ENCODE results near the gene PIGA.

The PIGA gene

DNA sequence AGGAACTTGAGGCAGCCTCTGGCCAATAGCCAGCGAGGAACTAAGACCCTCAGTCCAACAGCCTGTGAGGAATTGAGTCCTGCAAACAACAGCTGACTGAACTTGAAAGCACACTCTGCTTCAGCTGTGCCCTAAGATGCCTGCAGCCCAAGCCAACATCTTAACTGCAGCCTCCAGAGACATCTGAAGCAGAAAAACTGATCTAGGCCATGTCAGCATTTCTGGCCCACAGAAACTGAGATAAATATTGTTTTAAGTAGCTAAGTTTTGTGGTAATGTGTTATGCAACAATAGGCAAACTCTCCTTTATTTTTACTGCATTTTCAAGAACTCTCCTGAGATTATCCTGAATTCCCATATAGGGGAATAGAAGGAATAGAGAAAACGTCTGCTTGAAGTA is 24.4 kb upstream of the PIGA start:
- H3K4me3 ChIP-seq (ENCODE audit: low read depth, low read length): no peak overlapping the region
- TF ChIP-seq, protein P1, sequence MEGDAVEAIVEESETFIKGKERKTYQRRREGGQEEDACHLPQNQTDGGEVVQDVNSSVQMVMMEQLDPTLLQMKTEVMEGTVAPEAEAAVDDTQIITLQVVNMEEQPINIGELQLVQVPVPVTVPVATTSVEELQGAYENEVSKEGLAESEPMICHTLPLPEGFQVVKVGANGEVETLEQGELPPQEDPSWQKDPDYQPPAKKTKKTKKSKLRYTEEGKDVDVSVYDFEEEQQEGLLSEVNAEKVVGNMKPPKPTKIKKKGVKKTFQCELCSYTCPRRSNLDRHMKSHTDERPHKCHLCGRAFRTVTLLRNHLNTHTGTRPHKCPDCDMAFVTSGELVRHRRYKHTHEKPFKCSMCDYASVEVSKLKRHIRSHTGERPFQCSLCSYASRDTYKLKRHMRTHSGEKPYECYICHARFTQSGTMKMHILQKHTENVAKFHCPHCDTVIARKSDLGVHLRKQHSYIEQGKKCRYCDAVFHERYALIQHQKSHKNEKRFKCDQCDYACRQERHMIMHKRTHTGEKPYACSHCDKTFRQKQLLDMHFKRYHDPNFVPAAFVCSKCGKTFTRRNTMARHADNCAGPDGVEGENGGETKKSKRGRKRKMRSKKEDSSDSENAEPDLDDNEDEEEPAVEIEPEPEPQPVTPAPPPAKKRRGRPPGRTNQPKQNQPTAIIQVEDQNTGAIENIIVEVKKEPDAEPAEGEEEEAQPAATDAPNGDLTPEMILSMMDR (IDR thresholded peaks at IDR 0.05; ENCODE audit: low read depth, low read length): no peak

DNA sequence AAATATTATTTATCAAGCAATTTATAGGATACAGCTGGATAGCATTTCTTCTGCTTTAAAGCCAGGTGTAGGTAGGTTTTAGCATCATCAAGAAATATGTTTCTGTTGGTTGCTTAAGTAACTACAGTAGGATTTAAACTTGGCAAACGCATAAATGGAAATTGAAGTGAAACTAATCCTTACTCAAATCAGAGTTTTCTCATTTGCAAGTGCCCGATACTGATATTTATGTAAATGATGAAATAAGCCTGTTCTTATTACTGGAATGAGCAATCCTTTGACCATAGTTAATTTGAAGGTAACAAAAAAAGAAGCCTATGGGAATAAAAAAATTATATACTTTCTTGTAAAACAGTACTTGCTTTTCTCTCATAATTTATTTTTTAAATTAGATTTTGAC is 23.2 kb upstream of the PIGA start:
- H3K4me3 ChIP-seq (ENCODE audit: low read depth, low read length): no peak overlapping the region
- TF ChIP-seq, protein P1 (IDR thresholded peaks at IDR 0.05; ENCODE audit: low read depth, low read length): no peak

DNA sequence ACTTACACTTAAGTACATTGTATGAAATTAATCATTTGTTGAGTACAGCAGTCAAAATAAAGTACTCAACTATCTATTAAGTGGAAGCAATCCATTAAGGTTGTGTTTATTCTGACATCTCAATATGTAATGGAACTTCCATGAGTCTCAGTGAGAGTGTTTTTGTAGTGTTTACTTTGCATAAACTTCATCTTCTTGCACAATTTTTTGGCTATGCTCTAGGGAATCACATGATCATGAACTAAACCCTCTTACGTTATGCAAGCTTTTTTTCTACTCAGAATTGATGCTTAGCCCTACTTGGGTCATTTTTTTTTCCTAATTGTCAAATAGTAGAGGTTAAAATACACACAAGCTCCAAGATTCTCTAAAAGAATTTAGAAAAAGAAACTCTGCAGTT is 21.1 kb upstream of the PIGA start:
- H3K4me3 ChIP-seq (ENCODE audit: low read depth, low read length): no peak overlapping the region
- TF ChIP-seq, protein P1 (IDR thresholded peaks at IDR 0.05; ENCODE audit: low read depth, low read length): no peak

DNA sequence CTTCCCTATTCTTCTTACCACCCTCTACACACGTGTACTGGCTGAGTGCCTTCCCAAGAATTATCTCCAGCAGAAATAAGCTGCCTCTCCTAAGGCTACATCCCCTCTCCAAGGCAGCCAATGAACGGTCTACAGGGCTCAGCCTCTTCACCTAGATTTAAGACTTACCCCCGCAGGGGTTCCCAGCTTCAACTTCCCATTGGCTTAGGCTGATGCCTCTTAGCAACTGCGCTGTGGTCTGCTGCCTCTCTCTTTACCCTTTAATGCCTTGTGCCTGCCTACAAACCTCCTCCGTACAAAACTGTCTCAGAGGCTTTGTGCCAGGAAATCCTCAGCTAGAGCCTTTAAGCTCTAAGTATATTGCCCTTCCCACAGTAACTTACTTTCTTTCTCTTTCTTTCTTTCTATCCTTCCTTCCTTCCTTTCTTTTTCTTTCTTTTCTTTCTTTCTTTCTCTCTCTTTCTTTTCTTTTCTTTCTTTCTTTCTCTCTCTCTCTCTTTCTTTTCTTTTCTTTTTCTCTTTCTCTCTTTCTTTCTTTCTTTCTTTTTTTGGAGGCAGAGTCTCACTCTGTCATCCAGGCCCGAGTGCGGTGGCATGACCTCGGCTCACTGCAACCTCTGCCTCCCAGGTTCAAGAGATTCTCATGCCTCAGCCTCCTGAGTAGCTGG is 15.1 kb upstream of the PIGA start:
- no peak overlapping the region for H3K4me3 ChIP-seq (ENCODE audit: low read depth, low read length)
- TF ChIP-seq, protein P1 (IDR thresholded peaks at IDR 0.05; ENCODE audit: low read depth, low read length): no peak

DNA sequence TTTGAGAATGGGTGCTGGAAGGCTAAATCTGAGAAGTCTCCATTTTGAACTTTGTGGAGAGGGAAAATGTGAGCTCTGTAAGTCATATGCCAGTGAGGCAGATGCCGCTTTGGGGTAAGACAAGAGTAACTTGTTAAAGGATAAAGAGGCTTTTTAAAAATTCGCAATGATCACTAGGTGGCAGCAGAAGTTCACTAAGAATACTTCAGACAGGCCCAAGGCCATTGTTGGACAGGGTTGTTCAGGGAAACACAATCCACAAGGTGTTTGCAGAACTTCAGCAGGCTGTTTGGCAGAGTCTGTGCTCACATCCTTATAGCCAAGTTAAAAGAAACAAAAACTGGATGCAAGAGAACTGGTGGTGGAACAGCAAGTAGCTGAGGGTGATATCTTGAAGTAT is 13.7 kb upstream of the PIGA start:
- TF ChIP-seq, protein P1 (IDR thresholded peaks at IDR 0.05; ENCODE audit: low read depth, low read length): peak; percentile 45; the same call in 1 of the 2 replicates
- H3K4me3 ChIP-seq (ENCODE audit: low read depth, low read length): no peak overlapping the region

DNA sequence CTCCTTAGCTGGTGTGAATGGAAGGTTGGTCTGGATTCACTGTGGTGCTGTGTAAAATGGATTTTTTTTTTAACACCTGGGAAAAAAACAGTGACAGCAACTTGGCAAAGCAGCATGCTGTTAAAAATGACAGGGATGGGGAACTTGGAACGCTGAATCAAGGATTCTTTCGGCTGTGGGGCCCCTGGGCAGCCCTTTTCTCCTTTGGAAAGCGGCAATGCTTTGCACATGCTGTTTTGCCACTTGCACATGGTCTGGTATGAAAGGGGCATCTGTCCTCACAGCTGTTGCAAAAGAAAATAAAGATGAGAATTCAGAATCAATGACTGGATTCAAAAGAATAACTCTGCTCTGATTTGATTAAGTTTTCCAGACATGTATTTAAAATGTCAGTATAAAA is 10.7 kb upstream of the PIGA start:
- TF ChIP-seq, protein P1 (IDR thresholded peaks at IDR 0.05; ENCODE audit: low read depth, low read length): no peak
- H3K4me3 ChIP-seq (ENCODE audit: low read depth, low read length): no peak overlapping the region

DNA sequence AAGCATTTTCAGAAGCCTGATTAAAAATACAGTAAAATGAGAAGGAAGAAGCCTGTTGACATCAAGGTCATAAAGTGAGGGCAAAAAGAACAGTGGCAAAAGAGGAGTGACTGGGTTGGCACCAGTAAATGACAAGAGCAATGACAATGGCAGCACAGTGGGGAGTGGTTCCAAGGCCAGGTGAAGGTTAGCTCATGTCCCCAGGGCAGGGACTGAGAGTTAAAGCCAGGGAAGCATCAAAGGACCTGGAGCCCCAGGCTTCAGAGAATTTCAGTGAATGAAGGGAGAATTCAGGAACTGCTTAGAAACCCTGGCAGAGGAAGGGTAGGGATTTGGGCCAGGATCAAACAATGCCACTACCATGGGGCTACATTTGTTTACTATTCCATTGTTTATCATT is 8.8 kb upstream of the PIGA start:
- TF ChIP-seq, protein P1 (IDR thresholded peaks at IDR 0.05; ENCODE audit: low read depth, low read length): no peak
- H3K4me3 ChIP-seq (ENCODE audit: low read depth, low read length): no peak overlapping the region

All from WI38 (cell line).